Coronary artery (tissue), 2 donors: Measurements from ENCODE around the gene RHOJ.

ENCODE experiments used
- DNase-seq: peaks from one replicate; pipeline ENCODE4 v3.0.0-alpha.2; 2017; ENCODE audit warnings: low spot score
- H3K27ac ChIP-seq, 2 donors: fragments of 200-600 bp; sonication (generic); one replicate each; pipeline ENCODE4 v1.5.1; 2016 to 2019
- H3K4me3 ChIP-seq: fragments of 200-600 bp; sonication (generic); 2 replicates; pipeline ENCODE4 v1.5.1; 2016; ENCODE audit warnings: mild to moderate bottlenecking, moderate library complexity
- TF ChIP-seq, protein P1 (sequence below): fragments of 200-600 bp; sonication (generic); IDR thresholded peaks from one replicate; pipeline ENCODE4 v1.5.1; 2019; ENCODE audit warnings: antibody characterized with exemption

RHOJ gene

DNA sequence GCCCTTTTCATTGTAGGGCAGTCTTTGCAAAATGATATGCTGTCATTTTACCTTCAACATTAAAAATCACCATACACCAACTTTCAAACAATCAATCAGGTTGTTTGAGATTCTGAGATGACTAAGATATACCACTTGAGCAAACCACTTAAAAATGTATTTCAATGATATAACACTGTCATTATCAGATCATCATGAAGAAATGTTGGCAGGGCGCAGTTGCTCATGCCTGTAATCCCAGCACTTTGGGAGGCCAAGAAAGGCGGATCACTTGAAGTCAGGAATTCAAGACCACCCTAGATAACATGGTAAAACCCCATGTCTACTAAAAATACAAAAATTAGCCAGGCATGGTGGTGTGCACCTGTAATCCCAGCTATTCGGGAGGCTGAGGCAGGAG is 13.0 kb upstream of the RHOJ start:
- no peak for DNase-seq
- Histone ChIP-seq H3K4me3 (no peak overlapping the region), H3K27ac (no peak overlapping the region)
- TF ChIP-seq, protein P1, sequence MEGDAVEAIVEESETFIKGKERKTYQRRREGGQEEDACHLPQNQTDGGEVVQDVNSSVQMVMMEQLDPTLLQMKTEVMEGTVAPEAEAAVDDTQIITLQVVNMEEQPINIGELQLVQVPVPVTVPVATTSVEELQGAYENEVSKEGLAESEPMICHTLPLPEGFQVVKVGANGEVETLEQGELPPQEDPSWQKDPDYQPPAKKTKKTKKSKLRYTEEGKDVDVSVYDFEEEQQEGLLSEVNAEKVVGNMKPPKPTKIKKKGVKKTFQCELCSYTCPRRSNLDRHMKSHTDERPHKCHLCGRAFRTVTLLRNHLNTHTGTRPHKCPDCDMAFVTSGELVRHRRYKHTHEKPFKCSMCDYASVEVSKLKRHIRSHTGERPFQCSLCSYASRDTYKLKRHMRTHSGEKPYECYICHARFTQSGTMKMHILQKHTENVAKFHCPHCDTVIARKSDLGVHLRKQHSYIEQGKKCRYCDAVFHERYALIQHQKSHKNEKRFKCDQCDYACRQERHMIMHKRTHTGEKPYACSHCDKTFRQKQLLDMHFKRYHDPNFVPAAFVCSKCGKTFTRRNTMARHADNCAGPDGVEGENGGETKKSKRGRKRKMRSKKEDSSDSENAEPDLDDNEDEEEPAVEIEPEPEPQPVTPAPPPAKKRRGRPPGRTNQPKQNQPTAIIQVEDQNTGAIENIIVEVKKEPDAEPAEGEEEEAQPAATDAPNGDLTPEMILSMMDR: no peak

DNA sequence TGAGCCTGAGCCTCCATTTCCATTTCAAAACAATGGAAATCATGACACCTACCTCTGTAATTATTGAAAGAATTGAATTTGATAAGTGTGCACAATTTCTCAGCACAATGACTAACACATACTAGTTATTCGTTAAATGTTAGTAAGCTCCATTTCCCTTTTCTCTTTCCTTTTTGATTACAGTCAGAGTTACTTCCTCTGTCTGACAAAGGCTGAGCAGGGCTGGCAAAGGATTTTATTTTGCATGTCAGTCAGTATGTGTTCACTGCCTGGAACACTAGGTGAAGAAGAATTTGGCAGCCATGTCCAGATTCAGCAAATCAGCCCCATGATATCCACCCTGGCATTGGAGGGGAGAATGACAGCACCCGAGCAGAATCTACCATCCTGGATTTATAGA is 12.2 kb upstream of the RHOJ start:
- TF ChIP-seq, protein P1: no peak
- DNase-seq: no peak
- no peak overlapping the region for H3K4me3 ChIP-seq
- peak overlapping the region in 1 of 2 donors; percentile 15 for H3K27ac ChIP-seq

- Histone ChIP-seq H3K27ac (no peak overlapping the region), H3K4me3 (no peak overlapping the region)
- TF ChIP-seq, protein P1: no peak
- DNase-seq: no peak
Measured at GRCh38 chr14:63193236-63193635, 11.0 kb upstream of the RHOJ start.

DNA sequence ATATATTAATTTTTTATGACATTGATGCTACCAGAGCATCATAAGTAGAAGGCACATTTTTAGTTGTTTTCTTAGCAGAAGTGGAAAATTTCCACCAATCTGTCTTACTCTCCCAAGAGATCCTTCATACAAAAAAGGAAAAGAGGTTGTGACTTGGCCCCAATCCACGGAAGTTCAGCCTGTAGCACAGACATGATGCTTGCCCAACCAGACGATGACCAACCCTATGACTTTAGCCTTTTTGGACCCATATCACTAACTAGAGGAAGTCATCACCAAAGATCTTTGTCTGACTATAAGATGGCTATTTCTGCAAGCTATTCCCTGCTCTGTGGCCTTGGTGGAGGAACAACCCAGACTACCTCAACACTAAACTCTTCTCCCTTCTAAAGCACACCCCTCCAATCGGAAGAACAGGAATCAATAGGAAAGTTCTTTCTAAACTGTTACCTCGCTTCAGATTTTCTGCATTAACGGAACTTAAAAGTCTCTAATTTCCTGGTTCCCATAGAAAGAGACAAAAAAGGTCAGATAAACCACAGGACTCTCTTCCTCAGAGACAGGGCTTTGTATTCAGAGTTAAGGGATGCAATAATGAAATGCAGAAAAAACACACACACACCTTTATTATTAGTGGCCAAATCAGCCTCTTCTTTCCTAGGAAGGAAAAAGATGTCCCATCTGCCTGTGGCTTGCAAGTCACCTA is 4.1 kb upstream of the RHOJ start:
- Histone ChIP-seq H3K27ac (no peak overlapping the region), H3K4me3 (no peak overlapping the region)
- TF ChIP-seq, protein P1: no peak
- no peak for DNase-seq

DNA sequence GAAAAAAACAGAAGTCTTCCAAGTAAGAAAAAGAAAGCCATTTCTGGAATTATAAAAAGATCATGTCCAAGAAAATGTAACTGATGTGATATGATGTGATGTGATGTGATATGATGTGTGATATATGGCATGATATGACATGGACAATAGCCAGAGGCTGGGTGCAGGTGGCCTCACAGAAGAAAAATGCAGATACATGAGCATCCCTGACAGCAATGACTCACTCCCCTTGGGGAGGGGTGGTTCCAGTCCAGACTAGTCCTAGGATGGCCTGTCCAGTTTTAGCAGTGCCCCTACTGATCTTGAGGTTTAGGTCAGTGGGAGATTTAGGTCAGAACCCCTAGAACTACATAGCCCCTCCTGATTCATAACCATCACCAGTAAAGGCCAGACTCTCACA is 3.5 kb upstream of the RHOJ start:
- TF ChIP-seq, protein P1: no peak
- Histone ChIP-seq H3K4me3 (no peak overlapping the region), H3K27ac (no peak overlapping the region)
- no peak for DNase-seq

- no peak for DNase-seq
- Histone ChIP-seq H3K4me3 (no peak overlapping the region), H3K27ac (peak overlapping the region in 1 of 2 donors; percentile 84)
- TF ChIP-seq, protein P1: no peak
Measured at GRCh38 chr14:63203015-63203414, 1.2 kb upstream of the RHOJ start.
